OCI-LY3 (cell line): ENCODE results near the gene TNNT3.

Experiments
- EZH2phosphoT487 ChIP-seq: fragments of 200-600 bp; shearing (Covaris generic); IDR thresholded peaks from 2 replicates; pipeline ENCODE4 v1.6.1; 2018; ENCODE audit warnings: antibody characterized with exemption, mixed run types, low read depth
- TF ChIP-seq, protein P1 (sequence below): fragments of 200-600, 300-600 bp; sonication (generic); IDR thresholded peaks from 2 replicates; pipeline ENCODE4 v1.5.1; 2014; ENCODE audit warnings: antibody characterized with exemption, low read length, low read depth

DNA sequence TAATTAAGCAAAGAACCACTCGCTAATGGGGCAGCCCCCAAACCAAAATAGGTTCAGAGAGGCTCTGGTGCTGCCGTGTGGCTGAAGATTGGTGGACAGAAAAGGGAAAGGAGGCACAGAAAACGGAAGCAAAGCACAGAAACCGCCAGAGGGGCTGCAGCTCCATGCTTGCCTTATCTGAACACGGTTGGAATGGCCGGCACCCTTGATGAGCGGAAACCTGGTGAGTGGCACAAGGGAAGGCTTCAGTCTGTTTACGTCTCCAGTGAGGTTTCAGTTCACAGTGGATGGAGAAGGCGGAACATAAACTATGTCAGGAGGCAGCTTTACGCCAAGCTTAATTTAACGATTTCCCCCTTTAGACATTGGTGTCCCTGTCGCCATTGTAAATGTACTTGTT lies 22.6 kb upstream of the TNNT3 start:
- TF ChIP-seq, protein P1, sequence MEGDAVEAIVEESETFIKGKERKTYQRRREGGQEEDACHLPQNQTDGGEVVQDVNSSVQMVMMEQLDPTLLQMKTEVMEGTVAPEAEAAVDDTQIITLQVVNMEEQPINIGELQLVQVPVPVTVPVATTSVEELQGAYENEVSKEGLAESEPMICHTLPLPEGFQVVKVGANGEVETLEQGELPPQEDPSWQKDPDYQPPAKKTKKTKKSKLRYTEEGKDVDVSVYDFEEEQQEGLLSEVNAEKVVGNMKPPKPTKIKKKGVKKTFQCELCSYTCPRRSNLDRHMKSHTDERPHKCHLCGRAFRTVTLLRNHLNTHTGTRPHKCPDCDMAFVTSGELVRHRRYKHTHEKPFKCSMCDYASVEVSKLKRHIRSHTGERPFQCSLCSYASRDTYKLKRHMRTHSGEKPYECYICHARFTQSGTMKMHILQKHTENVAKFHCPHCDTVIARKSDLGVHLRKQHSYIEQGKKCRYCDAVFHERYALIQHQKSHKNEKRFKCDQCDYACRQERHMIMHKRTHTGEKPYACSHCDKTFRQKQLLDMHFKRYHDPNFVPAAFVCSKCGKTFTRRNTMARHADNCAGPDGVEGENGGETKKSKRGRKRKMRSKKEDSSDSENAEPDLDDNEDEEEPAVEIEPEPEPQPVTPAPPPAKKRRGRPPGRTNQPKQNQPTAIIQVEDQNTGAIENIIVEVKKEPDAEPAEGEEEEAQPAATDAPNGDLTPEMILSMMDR, result no peak
- no peak for TF ChIP-seq EZH2phosphoT487
